GM19238 (cell line): ENCODE measurements around the gene MRNIP.
"Not testable (repeated sequence)": the region's sequence is repeated elsewhere in the genome, so short reads cannot be mapped to it uniquely, and the experiment has no call there.

Experiments
- DNase-seq: peaks from one replicate; pipeline ENCODE4 v3.0.0; 2011; ENCODE audit warnings: low spot score; ENCODE audit not compliant: insufficient read length

Gene MRNIP

DNA sequence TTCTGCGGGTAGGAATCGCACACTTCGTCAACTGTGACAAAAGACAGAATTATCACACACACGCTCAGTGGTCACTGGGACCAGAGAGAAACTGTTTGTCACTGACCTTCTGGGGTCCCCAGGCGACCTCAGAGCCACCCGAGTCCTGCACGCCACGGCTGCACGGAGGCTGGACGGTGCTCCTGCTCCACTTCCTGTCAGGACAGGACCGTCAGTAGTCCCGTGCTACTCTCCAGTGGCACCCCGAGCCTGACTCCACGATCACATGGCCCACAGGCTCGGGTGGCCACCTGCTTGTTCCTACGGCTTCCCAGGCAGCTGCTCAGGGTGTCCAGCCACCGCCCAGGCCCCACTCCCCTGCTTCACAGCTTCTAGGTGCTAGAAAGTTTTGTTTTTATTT, 17.9 kb downstream of the MRNIP start:
- no peak for DNase-seq

DNA sequence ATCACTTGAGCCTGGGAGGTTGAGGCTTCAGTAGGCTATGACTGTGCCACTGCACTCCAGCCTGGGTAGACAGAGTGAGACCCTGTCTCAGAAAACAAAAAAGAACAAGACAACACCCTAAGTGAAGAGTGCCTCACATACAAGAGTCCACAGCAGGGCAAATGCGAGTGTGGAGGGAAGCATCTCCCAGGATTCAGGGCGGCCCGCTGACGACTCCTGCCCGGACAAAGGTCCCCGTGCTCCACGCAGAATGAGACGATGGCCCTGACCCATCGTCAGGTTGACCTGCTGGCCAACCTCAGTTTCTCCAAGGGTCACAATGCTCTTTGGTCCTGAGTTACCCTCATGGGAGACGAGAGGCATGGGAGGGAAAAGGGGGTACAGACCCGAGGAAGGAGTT, 18.3 kb downstream of the MRNIP start:
- no peak for DNase-seq

DNA sequence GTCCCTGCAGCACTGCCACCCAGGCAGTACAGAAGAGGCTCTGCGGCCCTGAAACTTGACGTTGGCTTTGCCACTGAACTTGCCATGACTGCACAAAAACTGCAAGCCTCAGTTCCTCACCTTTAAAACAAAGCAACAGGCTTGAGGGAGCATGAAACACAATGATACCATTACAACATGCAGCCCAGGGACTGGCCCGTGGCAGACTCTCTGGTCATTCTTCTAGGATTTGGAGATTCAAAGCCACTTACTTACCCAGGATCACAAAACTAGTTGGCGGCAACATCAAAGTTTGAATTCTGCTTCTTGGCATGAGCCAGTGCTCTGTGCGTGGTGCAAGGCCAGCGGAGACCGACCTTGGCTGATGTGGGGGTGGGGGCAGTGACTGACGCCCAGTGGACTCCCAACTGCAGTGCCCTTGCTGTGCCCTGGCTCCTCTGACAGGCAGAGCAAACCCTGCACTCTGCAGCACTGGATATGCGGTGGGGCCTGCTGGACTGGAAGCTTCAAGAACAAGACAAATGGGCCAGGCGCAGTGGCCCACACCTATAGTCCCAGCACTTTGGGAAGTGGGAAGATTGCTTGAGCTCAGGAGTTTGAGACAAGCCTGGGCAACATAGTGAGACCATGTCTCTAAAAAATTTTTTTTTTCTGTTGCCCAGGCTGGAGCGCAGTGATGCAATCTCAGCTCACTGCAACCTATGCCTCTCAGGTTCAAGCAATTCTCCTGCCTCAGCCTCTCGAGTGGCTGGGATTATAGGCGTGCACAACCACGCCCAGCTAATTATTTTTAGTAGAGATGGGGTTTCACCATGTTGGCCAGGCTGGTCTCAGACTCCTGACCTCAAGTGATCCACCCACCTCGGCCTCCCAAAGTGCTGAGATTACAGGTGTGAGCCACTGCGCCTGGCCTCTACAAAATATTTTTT, 19.0 kb downstream of the MRNIP start:
- no peak for DNase-seq

DNA sequence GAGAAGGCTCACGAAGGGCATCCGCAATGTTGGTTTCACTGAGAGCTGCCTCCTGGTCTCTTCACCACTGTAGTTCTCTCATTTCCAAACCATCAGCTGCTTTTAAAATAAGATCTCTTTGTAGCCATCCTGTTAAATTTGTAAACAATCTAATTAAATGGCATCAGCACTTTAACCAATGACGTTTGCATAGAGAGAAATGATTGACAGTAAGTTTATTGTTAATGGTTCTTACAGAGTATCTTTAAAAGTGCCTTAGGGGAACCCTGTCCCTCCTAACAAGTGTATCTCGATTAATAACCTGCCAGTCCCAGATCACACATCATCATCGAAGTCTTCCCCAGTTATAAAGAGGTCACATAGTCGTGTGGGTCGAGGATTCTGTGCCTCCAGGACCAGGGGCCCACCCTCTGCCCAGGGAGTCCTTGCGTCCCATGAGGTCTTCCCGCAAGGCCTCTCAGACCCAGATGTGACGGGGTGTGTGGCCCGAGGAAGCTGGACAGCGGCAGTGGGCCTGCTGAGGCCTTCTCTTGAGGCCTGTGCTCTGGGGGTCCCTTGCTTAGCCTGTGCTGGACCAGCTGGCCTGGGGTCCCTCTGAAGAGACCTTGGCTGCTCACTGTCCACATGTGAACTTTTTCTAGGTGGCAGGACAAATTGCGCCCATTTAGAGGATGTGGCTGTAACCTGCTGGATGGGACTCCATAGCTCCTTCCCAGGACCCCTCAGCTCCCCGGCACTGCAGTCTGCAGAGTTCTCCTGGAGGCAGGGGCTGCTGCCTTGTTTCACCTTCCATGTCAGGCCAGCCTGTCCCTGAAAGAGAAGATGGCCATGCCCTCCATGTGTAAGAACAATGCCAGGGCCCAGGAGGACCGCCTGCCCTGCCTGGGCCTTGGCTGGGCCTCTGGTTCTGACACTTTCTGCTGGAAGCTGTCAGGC, 21.3 kb downstream of the MRNIP start:
- DNase-seq = no peak

DNA sequence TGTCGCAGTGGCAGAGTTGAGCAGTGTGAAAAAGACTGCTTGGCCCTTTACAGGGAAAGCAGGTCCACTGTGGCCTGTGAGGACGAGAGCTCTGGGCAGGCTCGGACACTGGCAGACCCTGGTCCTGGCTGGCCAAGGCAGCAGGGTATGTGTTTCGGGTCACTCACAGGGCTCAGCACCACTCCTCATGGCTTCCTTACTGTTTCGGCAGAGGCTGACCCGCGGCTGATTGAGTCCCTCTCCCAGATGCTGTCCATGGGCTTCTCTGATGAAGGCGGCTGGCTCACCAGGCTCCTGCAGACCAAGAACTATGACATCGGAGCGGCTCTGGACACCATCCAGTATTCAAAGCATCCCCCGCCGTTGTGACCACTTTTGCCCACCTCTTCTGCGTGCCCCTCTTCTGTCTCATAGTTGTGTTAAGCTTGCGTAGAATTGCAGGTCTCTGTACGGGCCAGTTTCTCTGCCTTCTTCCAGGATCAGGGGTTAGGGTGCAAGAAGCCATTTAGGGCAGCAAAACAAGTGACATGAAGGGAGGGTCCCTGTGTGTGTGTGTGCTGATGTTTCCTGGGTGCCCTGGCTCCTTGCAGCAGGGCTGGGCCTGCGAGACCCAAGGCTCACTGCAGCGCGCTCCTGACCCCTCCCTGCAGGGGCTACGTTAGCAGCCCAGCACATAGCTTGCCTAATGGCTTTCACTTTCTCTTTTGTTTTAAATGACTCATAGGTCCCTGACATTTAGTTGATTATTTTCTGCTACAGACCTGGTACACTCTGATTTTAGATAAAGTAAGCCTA, 22.2 kb downstream of the MRNIP start:
- DNase-seq = no peak

DNA sequence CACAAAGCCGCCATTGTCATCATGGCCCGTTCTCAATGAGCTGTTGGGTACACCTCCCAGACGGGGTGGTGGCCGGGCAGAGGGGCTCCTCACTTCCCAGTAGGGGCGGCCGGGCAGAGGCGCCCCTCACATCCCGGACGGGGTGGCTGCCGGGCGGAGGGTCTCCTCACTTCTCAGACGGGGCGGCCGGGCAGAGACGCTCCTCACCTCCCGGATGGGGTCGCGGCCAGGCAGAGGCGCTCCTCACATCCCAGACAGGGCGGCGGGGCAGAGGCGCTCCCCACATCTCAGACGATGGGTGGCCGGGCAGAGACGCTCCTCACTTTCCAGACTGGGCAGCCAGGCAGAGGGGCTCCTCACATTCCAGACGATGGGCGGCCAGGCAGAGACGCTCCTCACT, 23.7 kb downstream of the MRNIP start:
- not testable (repeated sequence) for DNase-seq

DNA sequence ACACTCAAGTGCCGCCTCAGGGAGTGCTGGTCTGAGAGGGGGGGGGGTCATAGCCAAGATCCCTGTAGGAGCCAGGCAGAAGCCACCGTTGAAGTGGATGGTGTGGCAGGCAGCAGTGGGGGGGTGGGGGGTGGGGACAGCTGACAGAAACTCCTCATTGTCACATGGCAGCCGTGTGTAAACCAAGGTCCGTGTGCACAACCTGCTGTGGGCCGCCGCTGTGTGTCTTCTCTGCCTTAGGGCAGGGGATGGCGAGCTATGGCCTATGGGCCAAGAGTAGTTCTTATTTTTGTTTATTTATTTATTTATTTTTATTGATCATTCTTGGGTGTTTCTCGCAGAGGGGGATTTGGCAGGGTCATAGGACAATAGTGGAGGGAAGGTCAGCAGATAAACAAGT, 24.5 kb downstream of the MRNIP start:
- no peak for DNase-seq

DNA sequence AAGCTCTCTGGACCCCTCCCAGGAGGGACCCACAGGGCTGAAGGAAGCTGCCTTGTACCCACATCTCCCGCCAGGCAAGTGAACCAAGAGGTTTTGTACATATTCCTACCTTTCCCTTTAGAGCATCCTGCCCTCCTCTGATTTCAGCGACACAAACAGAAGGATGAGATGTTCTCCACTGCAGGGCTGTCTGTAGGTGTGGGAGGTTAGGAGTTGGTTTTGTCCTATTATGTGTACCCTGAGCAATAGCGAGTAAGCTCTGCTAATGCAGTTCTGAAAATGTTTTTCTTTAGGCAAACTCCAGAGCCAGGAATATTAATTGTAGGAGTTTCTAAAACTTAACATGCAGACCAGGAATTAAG, 24.9 kb downstream of the MRNIP start:
- no peak for DNase-seq

DNA sequence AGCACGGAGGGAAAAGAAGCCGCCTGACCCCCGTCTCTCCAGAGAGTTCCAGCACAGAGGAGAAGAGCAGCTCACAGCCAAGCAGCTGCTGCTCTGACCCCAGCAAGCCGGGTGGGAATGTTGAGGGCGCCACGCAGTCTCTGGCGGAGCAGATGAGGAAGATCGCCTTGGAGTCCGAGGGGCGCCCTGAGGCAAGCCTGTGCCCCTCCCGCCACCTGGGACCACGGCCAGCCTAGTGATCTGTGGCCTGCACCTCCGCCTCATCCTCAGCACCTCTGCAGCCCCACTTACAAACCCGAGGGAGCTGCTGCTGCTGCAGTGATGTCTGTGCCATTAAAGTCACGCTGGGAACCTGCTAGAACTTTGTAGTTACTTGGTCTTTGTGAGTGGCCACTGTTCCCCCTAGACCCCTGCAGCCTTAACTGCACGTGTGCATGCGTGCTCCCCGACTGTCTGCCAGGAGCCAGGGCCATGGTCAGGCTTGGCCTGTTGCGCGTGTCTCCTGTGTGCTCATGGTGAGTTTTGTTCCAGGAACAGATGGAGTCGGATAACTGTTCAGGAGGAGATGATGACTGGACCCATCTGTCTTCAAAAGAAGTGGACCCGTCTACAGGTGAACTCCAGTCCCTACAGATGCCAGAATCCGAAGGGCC, 25.4 kb downstream of the MRNIP start:
- no peak for DNase-seq

DNA sequence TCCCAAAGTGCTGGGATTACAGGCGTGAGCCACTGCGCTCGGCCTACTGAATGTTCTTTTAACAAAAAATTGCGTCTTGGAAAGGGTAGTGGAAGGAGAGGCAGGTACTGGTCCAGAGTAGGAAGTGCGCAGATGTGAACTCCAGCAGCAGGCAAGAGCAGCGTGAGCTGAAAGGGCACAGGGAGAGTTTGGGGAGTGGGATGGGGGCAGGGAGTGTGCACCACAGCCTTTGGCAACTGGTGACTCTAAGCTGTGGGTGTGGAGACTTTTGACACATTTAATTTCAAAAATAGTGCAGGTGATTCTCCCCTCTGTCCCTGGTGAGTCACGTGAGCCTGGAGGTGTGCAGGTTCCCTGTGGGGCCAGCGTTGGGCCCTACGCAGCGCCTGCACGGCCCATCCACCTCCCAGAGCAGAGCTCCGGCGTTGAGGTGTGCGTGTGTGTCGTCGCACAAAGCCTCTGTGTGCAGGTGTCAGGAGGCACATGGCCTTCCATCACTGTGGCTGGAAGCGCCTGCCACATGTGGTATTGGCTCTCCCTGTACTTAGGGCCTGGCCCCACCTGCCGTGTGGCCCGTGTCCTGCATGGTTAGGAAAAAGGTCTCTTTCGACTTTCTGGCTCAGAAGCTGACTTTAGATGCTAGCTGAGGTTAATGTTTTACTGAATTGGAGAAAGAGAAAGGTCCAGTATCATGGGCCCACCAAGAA, 26.4 kb downstream of the MRNIP start:
- no peak for DNase-seq

DNA sequence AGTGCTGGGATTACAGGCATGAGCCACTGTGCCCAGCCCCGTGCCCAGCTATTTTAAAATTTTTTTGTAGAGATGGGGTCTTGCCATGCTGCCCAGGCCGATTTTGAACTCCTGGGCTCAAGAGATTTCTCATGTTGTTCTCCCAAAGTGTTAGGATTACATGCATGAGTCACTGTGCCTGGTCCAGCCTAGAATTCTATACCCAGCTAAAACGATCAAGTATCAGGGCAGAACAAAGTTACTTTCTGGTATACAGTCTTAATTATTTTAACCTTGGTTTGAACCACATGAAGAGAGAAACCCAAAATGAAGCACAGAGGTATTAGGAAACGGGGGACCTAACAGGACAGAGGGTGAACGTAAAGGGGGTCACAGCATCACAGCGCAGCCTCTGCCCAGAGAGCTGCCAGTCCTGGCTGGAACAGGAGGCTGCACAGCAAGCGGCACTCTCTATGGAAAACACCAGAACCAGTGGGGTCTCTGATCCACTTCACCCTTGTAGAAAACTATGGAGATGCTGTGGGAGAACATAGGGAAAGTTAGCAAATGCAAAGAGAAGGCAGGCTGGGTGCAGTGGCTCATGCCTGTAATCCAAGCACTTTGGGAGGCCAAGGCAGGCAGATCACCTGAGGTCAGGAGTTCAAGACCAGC, 27.7 kb downstream of the MRNIP start:
- DNase-seq = no peak

DNA sequence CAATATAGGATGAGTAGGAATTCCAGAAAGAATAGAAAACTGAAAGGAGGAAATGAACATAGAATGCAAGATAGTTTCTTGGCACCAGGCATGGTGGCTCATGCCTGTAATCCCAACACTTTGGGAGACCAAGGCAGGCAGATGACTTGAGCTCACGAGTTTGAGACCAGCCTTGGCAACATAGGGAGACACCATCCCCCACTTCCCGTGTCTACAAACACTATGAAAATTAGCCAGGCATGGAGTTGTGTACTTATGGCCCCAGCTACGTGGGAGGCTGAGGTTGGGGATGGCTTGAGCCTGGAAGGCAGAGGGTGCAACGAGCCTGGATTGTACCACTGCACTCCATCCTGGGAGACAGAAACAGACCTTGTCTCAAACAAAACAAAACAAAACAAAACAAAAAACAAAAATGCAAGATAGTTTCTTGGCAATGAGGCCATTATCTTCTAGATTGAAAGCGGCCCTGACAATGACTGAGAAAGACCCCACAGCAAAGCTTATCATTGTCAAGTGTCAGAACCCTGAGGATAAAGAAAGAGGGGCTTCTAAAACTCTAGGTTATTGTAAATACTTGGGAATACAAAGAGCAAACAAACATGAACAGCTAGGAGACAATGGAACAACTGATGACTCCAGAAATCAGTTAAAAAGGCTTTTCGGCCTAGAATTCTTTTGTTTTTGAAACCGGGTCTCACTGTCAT, 28.7 kb downstream of the MRNIP start:
- no peak for DNase-seq

DNA sequence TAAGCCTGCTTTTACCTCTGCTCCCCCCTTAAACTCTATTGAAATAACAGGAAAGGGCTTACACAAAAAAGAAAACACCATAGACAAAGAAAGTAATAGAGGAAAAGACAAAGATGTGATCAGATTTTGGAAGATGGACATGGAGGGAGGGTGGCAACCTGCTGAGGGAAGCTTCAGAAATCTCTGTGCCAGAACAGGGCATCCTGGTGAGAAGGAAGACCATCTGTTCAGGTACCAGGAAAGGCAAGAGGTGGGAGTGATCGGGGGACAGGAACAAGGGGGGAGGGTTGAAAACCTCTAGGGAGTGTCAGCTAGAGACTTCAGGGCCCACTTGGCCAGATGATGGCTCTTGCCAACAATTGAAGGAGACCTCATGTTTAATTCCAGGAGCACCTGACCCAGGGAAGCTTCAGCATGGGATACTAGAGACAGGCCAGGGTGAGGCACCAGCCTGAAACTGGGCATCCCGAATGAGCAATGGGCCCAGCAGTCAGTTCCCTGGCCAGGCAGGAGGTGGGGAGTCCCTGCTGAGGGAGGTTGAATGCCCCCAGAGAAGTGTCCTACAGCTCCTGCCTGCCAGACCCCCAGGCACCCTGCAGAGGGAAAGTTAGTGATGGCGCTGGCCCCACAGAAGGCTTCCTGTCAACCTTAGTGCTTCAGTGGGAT, 29.7 kb downstream of the MRNIP start:
- no peak for DNase-seq

DNA sequence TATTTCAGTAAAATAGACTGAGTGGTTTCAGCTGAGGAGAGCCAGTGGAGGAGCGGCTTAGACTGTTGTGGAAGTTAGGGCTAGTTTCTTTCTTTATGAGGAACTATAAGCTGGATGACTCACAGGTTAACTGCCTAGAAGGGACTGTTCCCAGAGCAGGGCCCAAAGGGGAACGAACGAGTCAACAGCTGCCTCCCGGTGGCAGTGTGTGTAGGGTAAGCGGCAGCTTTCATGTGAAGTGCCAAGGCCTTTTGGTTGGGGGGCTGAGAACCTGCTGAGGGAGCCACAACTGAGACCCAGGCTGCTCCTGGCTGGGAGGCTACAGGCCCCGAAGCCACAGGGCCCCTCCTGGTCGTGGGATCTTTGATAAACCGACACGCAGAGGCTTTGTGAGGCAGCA, 30.9 kb downstream of the MRNIP start:
- DNase-seq = no peak

DNA sequence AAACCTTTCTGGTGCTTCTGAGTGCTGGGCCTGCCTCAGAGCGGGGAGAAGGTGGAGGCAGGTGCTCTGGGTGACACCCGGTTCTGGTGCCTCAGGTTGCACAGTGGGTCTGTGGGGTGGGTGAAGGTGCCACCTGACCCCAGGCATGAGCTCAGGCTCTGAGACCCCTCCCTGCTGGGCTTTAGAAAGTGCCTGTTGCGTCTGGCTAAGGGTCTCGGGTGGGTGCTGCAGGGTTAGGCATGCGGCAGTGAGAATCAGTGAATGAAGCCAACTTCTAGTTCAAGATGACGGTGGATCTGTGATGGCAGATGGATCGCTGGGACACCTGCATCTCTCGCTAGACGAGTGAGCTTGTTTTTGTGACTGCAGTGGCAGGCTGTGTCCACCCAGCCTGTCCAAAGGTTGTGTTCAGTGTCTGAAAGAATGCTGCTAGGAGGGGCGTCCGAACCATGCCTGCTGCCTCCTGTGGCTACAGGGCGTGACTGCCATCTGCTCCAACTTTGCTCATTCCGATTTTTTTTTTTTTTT, 32.9 kb downstream of the MRNIP start:
- DNase-seq = no peak

DNA sequence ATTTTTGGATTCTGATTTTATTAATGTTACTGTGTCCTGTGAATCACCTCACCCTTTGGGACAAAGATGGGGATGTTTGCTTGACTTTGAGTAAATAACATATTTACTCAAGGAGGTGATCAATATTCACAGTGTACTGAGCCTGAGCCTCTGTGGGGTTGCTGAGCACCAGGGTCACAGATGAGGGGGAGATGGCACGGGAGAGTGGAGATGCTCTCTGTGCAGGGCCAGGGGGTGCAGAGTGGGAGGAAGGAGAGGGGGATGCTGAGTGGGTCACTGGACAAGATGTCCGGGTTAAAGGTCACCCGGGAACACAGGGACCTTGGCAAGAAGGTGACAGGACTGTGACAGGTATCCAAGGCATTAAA, 33.9 kb downstream of the MRNIP start:
- DNase-seq = no peak

DNA sequence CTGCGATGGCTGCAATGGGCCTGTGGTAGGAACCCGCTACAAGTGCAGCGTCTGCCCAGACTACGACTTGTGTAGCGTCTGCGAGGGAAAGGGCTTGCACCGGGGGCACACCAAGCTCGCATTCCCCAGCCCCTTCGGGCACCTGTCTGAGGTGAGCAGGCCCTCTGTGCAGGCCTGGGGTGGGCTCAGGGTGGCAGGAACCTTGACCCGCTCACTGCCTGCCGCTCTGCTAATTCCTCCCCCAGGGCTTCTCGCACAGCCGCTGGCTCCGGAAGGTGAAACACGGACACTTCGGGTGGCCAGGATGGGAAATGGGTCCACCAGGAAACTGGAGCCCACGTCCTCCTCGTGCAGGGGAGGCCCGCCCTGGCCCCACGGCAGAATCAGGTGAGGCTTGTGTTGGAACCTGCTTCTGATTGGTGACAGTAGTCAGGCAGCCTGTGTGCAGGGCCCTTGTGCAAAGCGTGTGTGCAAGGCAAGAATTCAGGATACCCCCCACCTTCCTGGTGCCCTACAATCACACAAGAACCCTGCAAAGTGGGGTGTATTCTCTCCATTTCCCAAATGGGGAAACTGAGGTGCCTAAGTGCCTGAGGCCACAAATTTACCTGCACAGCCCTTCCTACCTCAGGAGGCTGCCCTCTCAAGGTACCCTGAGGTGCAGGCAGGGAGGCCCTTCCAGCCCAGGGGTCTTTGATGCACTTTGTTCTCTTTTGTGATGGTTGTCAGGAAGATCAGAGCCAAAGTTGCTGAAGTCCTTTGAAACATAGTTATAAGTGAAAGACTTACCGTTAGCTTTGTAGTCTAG, 34.5 kb downstream of the MRNIP start:
- no peak for DNase-seq
